Kidney epithelial cell (primary cell): Measurements from ENCODE around the gene GRK4. TPM values are rescaled to one million over a fixed set of nuclear protein-coding genes. Genes with fewer than 3 reads are reported as not detected.
"Not testable (repeated sequence)": the region's sequence is repeated elsewhere in the genome, so short reads cannot be mapped to it uniquely, and the experiment has no call there.

Experiments used
- DNase-seq: peaks from one replicate; pipeline ENCODE4 v3.0.0-alpha.2; 2010; ENCODE audit warnings: low read depth
- H3K27me3 ChIP-seq: 2 replicates; pipeline ENCODE4 v1.6.0; 2011; ENCODE audit warnings: low read length; ENCODE audit not compliant: control insufficient read depth, insufficient read depth
- H3K36me3 ChIP-seq: 2 replicates; pipeline ENCODE4 v1.5.1; 2011; ENCODE audit warnings: low read length; ENCODE audit not compliant: control insufficient read depth, insufficient read depth
- H3K4me3 ChIP-seq: 2 replicates; pipeline ENCODE4 v1.5.1; 2011; ENCODE audit warnings: low read depth, mild to moderate bottlenecking, control low read depth, low read length
- CTCF ChIP-seq: IDR thresholded peaks from 2 replicates; pipeline ENCODE4 v1.5.1; 2011; ENCODE audit warnings: mild to moderate bottlenecking, moderate library complexity, low read length, control low read depth, inconsistent platforms; ENCODE audit not compliant: insufficient read depth, poor library complexity, severe bottlenecking
- total RNA-seq: library from RNA; depleted of rRNA; stranded (reverse); fragments of >200 nt; gene quantifications from 2 replicates; pipeline ENCODE4 v1.2.3, GENCODE V29; 2015

GRK4 gene
- total RNA-seq = 6.3 and 10.7 TPM in 2 replicates

GRCh38 chr4:2963175-2963965, at the start of gene GRK4, which contains the start of gene NOP14:
GRK4 (plus strand) TSS chr4:2963571; CDS start chr4:2964071, 500 bp downstream.
NOP14 (minus strand) TSS chr4:2963406; CDS start chr4:2963319, 87 bp downstream.
- Histone ChIP-seq H3K4me3 (peak within 1 kb of the TSS; percentile 58), H3K27me3 (no peaks in the 10 kb centered on the region), H3K36me3 (no peaks in the 10 kb centered on the region)
- peak; percentile 16 for TF ChIP-seq CTCF
- peak; percentile 92 for DNase-seq

- H3K36me3 ChIP-seq = peaks cover 1% of the 10 kb centered on the region
- H3K4me3 ChIP-seq = no peak overlapping the region
- no peak for DNase-seq
- no peaks in the 10 kb centered on the region for H3K27me3 ChIP-seq
- TF ChIP-seq CTCF = no peak
Observed at GRCh38 chr4:2914256-2915126, 48.9 kb upstream of the GRK4 start.

- Histone ChIP-seq H3K36me3 (peaks cover 1% of the 10 kb centered on the region), H3K27me3 (no peaks in the 10 kb centered on the region), H3K4me3 (no peak overlapping the region)
- DNase-seq = no peak
- no peak for TF ChIP-seq CTCF
Observed at GRCh38 chr4:2915789-2916188, 47.6 kb upstream of the GRK4 start.

- not testable (repeated sequence) for DNase-seq, H3K27me3 ChIP-seq, H3K36me3 ChIP-seq, H3K4me3 ChIP-seq
Observed at GRCh38 chr4:2916696-2917095, 46.7 kb upstream of the GRK4 start.

- H3K36me3 ChIP-seq = not testable (repeated sequence)
Observed at GRCh38 chr4:2918300-2918699, 45.1 kb upstream of the GRK4 start.

GRCh38 chr4:2918714-2919113, 44.7 kb upstream of the GRK4 start:
- DNase-seq, H3K4me3 ChIP-seq, H3K36me3 ChIP-seq, H3K27me3 ChIP-seq: not testable (repeated sequence)

More at GRCh38 chr4:2918300-2918699, 45.1 kb upstream of the GRK4 start:
- H3K27me3 ChIP-seq, DNase-seq, H3K4me3 ChIP-seq: not testable (repeated sequence)

- not testable (repeated sequence) for H3K27me3 ChIP-seq, DNase-seq, H3K36me3 ChIP-seq, H3K4me3 ChIP-seq
Observed at GRCh38 chr4:2922453-2923101, 40.8 kb upstream of the GRK4 start.
